PFSK-1 (cell line): ENCODE measurements around the gene HEPN1.

Source experiments
- POLR2AphosphoS5 ChIP-seq: IDR thresholded peaks from 2 replicates; pipeline ENCODE4 v1.6.1; 2012; ENCODE audit warnings: low read depth, mild to moderate bottlenecking, control low read depth, low read length, moderate library complexity
- REST ChIP-seq, 2 experiments: IDR thresholded peaks; 2 replicates each; pipeline versions ENCODE4 v1.6.1 to v1.8.0; 2011 to 2012; ENCODE audit warnings: low read depth in 2 of 2, low read length in 2 of 2, control low read depth in 1 of 2, inconsistent platforms in 1 of 2, mild to moderate bottlenecking in 1 of 2, moderate library complexity in 1 of 2; ENCODE audit not compliant: insufficient read depth in 1 of 2
- SIN3A ChIP-seq: IDR thresholded peaks from 2 replicates; pipeline ENCODE4 v1.6.1; 2012; ENCODE audit warnings: mild to moderate bottlenecking, low read length, moderate library complexity, borderline replicate concordance; ENCODE audit not compliant: insufficient read depth

GRCh38 chr11:124876818-124877630, 42.0 kb upstream of the HEPN1 start:
- TF ChIP-seq POLR2AphosphoS5 (no peak), REST (IDR thresholded peaks at IDR 0.05; ENCODE audit: insufficient read depth in 1 of 2, low read depth in 2 of 2, low read length in 2 of 2) (no peak), SIN3A (no peak)
